Measurements from ENCODE around the gene RARS1.

The RARS1 gene

DNA sequence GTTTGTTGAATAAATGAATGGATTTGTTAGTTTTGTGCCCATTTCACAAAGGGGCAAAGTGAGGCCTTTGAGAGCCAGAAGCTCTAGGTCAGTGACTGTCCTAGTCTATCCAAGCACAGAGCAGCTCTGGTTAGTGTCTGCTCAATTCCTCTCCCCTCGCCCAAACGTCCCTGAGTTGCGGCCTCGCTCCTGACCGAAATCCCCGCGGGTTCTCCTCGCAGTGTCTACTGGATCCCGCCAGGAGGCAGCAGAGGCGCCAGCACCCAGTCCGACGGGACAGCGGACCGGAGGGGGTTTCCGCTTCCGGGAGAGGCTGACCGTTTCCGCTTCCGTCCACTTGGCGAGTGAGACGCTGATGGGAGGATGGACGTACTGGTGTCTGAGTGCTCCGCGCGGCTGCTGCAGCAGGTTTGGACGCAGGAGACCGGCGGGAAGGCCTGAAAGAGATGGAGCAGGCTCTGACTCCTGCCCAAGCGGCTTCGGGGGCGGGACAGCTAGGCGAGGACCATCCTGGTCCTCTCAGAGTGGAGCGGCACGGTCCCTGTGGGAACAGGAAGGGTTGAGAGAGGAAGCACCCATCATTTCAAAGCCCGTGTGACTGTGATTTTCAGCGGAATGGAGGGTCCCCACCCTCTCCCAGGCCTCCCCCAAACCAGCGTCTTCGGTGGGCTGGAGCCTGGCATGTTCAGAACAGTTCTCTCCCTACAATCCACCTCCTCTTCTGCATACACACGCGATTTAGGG lies at the start of gene RARS1:
Gene RARS1, plus strand, starts transcription at position 336 of the 744 bp plus-strand sequence. Its CDS starts 28 bp downstream, at position 364.
- DNase-seq (ENCODE audit: low read depth in 2 of 3, low spot score in 1 of 3), result peak; percentile 84 to 91 (median 84)

DNA sequence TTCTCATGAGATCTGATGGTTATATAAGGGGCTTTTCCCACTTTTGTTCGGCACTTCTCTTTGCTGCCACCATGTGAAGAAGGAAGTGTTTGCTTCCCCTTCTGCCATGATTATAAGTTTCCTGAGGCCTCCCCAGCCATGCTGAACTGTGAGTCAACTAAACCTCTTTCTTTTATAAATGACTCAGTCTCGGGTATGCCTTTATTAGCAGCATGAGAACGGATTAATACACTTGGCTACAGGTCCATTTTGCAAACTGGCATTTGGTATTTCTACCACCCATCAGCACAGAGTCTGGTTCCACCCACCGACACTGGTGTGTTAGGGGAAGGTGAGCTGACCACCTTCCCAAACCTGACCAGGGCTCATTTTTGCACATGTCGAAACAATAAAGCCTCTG lies 47.9 kb upstream of the RARS1 start:
- no peak for DNase-seq (ENCODE audit: low read depth in 2 of 3, low spot score in 1 of 3)

DNA sequence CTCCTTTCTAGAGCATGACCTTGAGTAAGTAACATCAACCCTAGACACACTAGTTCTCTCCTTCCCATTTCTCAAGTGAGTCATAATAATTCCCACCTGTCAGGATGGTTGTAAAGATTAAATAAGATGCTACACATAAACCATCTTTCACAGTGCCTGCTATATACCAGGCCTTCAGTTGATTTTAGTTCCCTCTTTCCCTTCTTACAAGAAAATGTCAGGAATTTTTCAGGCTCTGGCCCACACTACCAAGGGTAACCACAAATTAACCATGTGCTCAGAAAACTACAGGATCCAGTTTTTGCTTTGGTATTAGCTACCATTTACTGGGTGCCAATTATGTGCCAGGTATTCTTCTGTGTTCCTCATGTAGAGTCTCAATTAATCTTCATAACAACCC lies 42.7 kb upstream of the RARS1 start:
- no peak for DNase-seq (ENCODE audit: low read depth in 2 of 3, low spot score in 1 of 3)

DNA sequence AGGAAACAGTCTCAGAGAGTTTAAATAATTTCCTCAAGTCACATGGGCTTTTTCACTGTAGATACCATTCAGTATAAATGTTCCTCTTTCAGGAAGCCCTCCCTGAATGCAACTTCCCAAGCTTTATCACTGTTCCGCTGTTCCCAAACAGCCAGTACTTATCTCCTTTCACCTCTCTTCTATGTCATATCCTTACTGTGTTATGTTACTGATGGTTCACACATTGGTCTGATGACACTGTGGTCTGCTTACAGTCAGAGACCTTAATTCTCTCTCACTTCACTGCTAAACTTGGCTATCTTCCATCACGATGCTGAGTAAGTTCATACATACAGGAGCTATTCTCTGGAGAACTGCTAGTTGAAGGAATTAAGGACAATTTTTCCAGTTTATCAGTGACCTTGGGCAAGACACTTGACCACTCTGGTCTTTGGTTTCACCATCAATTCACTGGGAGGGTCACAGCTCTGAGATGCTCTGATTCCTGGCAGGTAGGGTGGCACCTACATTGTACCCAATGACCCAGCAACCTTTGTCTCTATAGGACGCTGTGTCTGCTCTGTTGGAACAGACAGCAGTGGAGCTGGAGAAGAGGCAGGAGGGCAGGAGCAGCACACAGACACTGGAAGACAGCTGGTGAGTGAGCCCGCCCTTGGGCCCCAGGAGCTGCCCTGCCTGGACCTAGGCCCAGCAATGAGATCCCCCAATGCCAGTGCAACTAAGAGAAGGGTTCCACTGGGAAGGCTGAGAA lies 42.1 kb upstream of the RARS1 start:
- no peak for DNase-seq (ENCODE audit: low read depth in 2 of 3, low spot score in 1 of 3)

DNA sequence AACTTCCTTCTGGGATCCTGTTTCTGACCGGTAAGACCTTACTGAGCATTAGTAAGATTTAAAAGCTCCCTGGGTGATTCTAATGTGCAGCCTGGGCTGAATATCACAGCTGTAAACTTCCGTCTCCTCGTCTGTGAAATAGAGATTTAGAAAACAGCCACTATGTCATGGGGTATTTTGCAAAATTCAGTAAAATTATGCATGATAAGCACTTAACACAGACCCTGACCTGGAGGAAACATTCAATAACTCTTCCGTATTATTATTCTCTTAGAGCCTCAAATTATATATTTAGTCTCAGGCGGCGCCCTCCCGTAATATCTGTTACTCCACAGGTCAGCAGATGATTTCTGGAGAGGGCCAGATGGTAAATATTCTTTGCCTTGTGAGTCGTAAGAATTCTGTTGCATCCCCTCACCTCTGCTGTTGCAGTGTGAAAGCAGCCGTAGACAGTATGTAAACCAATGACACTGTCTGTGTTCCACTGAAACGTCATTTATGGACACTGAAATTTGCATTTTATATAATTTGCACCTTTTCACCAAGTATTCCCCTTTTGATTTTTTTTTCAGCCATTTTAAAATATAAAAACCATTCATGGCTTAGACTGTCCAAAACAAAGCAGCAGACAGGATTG lies 39.2 kb upstream of the RARS1 start:
- DNase-seq (ENCODE audit: low read depth in 2 of 3, low spot score in 1 of 3), result no peak

DNA sequence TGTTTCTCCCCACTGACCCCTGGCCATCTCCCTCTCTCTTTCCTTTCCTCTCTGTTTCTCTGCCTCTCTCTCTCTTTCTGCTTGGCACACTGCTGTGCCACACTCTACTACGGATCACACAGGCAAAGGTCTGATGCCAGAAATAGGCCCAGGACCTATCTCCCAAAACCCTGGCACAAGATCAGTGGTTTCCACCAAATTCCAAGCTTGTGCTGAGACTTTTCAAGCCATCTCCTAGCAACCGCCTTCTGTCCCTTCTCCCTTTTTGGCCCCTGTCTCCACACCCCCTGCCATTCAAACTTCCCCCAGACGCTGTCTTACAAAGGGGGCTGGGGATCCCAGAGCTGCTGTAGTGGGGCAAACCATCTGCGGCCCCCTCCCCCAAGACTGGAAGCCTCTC lies 38.5 kb upstream of the RARS1 start:
- no peak for DNase-seq (ENCODE audit: low read depth in 2 of 3, low spot score in 1 of 3)

DNA sequence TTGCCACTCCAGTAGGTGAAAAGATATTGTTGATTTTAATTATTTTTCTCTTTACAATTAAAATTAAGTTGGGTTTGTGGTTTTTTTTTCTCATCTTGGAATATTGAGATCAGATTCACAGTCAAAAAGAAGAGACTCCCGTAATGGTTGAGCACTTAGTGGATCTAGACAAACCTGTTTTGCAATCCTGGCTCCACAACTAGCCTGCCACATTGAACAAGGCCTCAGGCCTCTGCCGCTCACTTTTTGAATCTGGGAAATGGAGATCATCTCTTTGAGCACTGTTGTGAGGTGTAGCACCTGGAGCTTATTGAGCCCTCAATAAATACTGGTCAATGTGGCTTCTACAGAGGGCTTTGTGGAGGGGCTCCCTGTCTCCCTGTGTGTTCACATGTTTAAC lies 37.1 kb upstream of the RARS1 start:
- DNase-seq (ENCODE audit: low read depth in 2 of 3, low spot score in 1 of 3), result no peak

DNA sequence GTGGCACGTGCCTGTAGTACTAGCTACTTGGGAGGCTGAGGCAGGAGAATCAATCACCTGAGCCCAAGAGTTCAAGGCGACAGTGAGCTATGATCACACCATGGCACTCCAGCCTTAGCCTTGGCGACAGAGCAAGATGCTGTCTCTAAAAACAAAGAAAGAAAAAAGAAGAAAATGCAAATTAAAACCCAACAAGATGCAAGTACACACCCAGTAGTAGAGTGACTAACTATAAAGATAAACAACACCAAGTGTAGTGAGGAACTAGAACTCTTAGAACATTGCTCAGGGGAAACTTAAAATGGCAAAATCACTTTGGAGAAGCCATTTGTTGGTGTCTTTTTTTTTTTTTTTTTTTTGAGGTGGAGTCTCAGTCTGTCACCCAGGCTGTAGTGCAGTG lies 34.7 kb upstream of the RARS1 start:
- no peak for DNase-seq (ENCODE audit: low read depth in 2 of 3, low spot score in 1 of 3)

DNA sequence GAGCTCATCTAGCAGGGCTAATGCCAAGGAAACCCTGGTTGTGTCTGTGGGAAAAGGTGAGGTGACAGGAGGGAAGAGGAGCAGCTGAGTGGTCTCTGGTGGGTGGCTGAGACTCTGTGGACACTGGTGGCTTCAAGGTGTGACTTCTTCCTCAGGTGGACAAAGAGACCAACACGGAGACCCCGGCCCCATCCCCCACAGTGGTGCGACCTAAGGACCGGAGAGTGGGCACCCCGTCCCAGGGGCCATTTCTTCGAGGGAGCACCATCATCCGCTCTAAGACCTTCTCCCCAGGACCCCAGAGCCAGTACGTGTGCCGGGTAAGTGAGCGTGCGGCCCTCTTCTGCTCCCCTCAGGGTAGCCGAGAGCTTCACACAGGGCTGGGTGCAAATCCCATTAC lies 31.1 kb upstream of the RARS1 start:
- no peak for DNase-seq (ENCODE audit: low read depth in 2 of 3, low spot score in 1 of 3)

DNA sequence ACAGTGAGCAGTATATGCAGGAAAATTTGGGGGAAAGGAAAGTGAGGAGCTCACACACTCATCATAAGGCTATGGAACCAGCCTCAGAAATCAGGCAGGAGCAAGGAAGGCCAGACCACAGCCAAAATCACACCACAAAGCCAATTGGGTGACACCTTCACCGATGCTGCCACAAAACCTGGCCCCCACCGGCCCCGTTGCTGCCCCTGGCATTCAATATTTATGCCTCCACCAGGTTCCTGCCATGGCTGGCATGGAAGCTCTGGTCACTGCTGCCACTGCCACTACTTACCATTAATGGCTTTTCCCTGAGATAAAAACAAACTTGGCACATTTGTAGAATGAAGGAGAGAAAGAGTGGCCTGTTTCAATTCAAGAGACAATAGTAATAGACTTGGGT lies 28.7 kb upstream of the RARS1 start:
- no peak for DNase-seq (ENCODE audit: low read depth in 2 of 3, low spot score in 1 of 3)

DNA sequence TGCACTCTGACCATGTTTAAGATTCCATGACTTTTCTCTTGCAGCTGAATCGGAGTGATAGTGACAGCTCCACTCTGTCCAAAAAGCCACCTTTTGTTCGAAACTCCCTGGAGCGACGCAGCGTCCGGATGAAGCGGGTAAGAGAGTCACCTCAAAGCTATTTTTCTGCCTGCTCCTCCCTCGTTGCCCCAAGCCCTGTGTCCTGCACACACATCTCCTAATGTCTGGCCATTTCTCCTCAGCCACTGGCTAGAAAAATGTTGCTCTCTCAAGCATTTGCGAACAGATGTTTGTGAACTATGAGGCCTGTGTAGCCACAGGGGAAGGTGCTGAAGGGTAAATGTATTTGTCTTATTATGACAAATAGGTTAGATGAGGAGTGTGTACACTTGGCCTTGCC lies 25.7 kb upstream of the RARS1 start:
- DNase-seq (ENCODE audit: low read depth in 2 of 3, low spot score in 1 of 3), result no peak

DNA sequence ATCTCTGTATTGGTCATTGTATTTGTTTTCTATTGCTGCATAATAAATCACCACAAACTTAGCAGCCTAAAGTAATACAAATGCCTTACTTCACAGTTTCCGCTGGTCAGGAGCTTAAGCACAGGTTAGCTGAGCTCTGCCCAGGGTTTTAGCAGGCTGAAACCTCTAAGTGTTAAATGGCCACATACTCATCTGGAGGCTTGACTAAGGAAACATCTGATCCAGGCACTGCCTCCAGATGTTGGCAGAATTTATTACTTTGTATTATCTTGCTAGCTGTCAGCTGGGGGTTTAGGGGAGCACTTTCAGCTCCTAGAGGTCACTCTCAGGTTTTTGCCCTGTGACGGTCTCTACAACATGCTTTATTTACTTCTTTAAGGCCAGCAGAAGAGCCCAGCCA lies 23.2 kb upstream of the RARS1 start:
- DNase-seq (ENCODE audit: low read depth in 2 of 3, low spot score in 1 of 3), result no peak

DNA sequence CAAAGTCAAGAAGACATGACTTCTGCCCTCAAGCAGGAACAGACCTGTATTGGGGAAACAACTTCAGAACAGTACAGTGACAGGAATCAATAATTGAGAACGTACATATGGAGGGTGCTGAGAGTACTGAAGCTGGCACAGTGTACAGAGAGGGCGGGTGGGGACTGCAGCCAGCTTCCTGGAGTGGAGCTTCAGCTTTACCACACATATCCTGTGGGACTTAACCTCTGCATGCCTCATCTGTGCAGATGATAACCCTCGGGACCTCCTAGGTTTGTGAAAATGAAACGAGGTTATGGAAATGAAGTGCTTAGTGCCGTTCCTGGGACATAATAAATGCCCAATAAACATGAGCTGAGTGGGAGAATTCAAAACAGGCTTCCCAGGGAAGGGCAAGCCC lies 22.1 kb upstream of the RARS1 start:
- no peak for DNase-seq (ENCODE audit: low read depth in 2 of 3, low spot score in 1 of 3)

DNA sequence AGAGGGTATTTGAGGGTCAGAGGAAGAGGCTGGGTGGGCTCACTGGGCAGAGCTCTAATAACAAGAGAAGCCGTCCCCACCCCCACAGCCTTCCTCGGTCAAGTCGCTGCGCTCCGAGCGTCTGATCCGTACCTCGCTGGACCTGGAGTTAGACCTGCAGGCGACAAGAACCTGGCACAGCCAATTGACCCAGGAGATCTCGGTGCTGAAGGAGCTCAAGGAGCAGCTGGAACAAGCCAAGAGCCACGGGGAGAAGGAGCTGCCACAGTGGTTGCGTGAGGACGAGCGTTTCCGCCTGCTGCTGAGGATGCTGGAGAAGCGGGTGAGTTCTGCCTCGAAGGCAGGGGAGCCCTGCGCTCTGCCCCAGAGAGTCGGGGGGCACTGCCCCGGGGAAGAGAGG lies 21.6 kb upstream of the RARS1 start:
- no peak for DNase-seq (ENCODE audit: low read depth in 2 of 3, low spot score in 1 of 3)

DNA sequence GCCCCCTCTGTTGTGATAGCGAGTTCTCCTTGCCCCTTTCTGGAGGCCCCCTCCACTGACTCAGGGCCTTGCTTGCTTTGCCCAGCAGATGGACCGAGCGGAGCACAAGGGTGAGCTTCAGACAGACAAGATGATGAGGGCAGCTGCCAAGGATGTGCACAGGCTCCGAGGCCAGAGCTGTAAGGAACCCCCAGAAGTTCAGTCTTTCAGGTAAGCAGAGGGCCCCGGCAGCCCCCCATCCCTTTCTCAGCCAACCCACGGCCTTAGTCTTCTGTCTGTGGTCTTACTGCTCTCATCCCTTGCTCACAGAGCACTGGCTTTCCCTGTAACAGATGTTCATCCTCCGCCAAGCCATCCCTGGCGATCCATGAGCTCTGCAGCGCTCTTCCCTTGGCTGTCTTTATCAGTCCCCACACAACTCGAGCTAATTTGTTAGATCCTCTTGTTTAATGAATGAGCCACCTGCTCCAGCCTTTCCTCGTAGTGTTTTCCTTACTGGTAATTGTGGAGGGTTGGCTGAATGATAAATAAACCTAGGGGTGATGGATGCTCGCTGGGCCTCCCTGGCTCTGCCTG lies 18.4 kb upstream of the RARS1 start:
- DNase-seq (ENCODE audit: low read depth in 2 of 3, low spot score in 1 of 3), result no peak

DNA sequence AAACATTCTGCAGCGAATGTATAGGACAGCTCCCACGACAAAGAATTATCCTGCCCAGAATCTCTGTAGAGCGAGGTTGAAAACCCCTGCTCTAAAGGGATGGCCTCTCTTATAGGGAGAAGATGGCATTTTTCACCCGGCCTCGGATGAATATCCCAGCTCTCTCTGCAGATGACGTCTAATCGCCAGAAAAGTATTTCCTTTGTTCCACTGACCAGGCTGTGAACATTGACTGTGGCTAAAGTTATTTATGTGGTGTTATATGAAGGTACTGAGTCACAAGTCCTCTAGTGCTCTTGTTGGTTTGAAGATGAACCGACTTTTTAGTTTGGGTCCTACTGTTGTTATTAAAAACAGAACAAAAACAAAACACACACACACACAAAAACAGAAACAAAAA lies 17.4 kb upstream of the RARS1 start:
- DNase-seq (ENCODE audit: low read depth in 2 of 3, low spot score in 1 of 3), result no peak

DNA sequence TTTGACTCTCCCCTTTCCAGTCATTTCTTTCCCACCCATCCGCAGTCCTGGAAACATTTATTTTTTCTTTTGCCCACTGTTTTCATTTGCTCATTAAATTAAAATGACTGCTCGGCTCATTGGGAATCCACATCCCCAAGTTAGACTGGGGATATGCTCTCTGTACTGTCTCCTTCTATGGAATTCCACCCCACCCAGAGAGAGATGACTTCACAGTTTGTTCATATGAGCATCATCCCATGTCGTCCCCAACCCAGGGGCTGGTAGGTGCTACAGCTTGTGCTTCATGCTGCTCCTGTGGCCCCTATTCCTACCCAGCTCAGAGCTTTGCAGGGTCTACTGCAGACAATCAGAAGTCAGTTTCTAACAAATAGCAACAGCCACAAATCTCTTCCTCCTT lies 16.5 kb upstream of the RARS1 start:
- DNase-seq (ENCODE audit: low read depth in 2 of 3, low spot score in 1 of 3), result no peak

DNA sequence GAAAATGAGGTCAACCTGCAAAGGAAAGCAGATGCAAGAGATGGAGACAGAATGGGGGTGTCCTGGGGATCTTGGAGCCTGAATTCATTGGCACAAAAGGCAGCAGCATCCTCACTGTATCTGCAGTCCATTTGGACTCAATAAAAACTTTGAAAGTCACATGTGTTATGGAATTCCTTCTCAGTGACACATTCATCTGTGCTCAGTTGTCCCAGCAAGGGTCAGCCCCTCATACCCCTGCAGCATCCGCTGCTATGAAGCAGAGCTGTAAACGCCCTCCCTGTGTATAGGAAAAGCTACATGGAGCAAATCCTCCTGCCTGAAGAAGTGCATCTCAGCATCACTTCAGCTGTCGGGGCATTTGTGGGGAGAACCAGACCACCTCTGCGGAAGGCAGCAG lies 14.5 kb upstream of the RARS1 start:
- DNase-seq (ENCODE audit: low read depth in 2 of 3, low spot score in 1 of 3), result no peak

DNA sequence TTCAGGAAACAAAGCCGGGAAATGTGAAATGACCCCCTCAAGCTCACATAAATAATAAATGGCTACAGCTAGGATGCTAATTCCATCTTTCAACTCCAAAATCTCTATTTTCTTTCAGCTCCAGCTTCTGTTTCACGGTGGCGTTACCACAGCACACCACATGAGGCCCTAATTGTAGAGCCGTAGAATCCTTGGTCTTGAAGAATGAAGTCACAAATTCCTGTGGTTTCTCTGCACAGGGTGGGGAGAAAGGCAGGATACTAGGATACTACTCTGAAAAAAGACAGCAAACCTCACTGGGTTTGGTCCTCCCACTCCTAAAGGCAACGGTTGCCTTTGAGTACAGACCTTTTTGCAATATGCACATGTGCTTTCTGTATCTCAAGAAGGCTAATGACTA lies 13.9 kb upstream of the RARS1 start:
- DNase-seq (ENCODE audit: low read depth in 2 of 3, low spot score in 1 of 3), result no peak

DNA sequence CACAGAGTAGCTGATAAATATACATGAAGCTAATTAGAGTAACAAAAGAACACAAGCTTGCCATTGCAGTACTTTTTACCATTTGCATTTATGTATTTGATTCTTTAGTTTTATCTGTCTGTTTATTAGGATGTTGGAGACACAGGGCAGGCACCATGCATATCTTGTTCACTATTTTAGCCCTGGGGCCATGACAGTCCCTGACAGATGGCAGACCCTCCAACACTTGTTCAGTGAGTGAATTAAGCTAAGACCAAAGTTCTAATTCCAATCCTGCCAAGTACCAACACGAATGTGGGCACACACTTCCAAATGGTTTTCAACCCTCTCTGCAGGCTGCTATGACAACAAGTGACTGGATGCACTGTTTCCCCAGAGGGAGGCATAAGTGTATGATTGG lies 12.0 kb upstream of the RARS1 start:
- no peak for DNase-seq (ENCODE audit: low read depth in 2 of 3, low spot score in 1 of 3)

DNA sequence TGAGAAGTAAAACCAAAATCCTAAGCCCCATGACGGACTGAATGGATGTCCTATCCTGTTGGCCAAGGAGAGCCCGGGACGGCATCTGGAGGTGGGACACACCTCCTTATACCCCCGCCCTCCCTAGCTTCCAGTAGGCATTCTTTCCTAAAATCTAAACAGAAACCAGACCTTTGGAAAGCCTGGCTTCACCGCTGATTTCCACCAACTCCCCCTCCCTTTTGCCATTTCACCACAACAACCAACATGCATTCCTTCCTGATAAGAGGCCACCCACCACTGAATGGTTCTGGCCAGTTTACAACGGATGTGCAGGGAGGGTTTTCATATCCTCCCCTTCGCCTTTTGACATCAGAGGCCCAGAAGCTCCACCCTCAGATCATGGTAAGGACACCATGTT lies 9.2 kb upstream of the RARS1 start:
- DNase-seq (ENCODE audit: low read depth in 2 of 3, low spot score in 1 of 3), result no peak

DNA sequence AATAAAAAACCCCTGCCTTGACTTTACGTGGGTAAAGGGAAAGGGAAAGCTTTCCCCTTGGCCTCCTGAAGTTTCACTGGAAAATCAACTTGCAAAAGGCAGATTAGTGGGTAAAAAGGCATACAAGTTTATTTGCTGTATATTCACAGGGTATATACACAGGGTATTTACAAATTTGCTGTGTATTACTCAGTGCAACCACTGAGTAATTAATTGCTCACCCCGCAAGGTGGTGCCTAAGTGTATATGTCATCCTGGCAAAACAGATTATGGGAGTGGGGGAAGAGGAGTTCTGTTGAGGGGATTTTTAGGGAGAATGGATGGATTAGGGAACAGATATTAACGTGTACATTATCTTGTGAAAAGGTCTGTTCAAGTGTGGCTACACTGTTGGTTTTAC lies 7.1 kb upstream of the RARS1 start:
- DNase-seq (ENCODE audit: low read depth in 2 of 3, low spot score in 1 of 3), result no peak
